Tibial artery (tissue), 4 donors: Measurements from ENCODE around the gene FXR1.
"Not testable (repeated sequence)": the region's sequence is repeated elsewhere in the genome, so short reads cannot be mapped to it uniquely, and the experiment has no call there.

Source experiments
- DNase-seq, 2 donors: peaks; one replicate each; pipeline ENCODE4 v3.0.0-alpha.2; 2019
- H3K27ac ChIP-seq, 2 donors: fragments of 200-600 bp; sonication (generic) in 1 of 2; 1 replicate in 1 of 2; 2 replicates in 1 of 2; pipeline ENCODE4 v1.5.1; 2018 to 2019; ENCODE audit warnings: mild to moderate bottlenecking in 1 of 2
- H3K27me3 ChIP-seq, 2 donors: fragments of 200-600 bp; sonication (generic) in 1 of 2; one replicate each; pipeline versions ENCODE4 v1.5.1 to v1.6.0; 2016 to 2019
- H3K36me3 ChIP-seq, 3 donors: fragments of 200-600 bp; sonication (generic) in 2 of 3; one replicate each; pipeline ENCODE4 v1.5.1; 2016 to 2019; ENCODE audit warnings: mild to moderate bottlenecking in 2 of 3
- H3K4me1 ChIP-seq, 4 donors: fragments of 200-600 bp; sonication (generic) in 2 of 4; 1 replicate in 3 of 4; 2 replicates in 1 of 4; pipeline ENCODE4 v1.5.1; 2016 to 2019
- H3K4me3 ChIP-seq, 2 donors: fragments of 200-600 bp; sonication (generic) in 1 of 2; 1 replicate in 1 of 2; 2 replicates in 1 of 2; pipeline ENCODE4 v1.5.1; 2018 to 2019; ENCODE audit warnings: mild to moderate bottlenecking in 2 of 2
- H3K9me3 ChIP-seq, 3 donors: fragments of 200-600 bp; sonication (generic) in 1 of 3; one replicate each; pipeline ENCODE4 v1.5.1; 2016 to 2019
- CTCF ChIP-seq, 2 experiments: fragments of 200-600 bp in 1 of 2; fragments of 450-650 bp in 1 of 2; IDR thresholded peaks; one replicate each; pipeline ENCODE4 v1.5.1; 2017 to 2019; ENCODE audit warnings: antibody characterized with exemption in 2 of 2, mild to moderate bottlenecking in 1 of 2, moderate library complexity in 1 of 2
- intact Hi-C: fragments of 100-400 bp; cut with DNase I; formaldehyde crosslinking; loops from one replicate; pipeline ENCODE4 v1.15.0; 2023; ENCODE audit warnings: low total_unique reads

FXR1 gene

GRCh38 chr3:180990505-180990904, 78.0 kb downstream of the FXR1 start:
- intact Hi-C loops, result no loop called here
- peaks cover 0 to 27% (median 14%) of the 10 kb centered on the region in 4 donors for H3K4me1 ChIP-seq
- peaks cover 7 to 12% (median 9%) of the 10 kb centered on the region in 3 donors for H3K36me3 ChIP-seq
- peak overlapping the region; percentile 60 to 91 for H3K4me3 ChIP-seq
- H3K9me3 ChIP-seq, result no peaks in the 10 kb centered on the region
- TF ChIP-seq CTCF (IDR thresholded peaks at IDR 0.05), result no peak
- no peaks in the 10 kb centered on the region for H3K27me3 ChIP-seq
- DNase-seq, result no peak
- peak overlapping the region; percentile 73 to 95 for H3K27ac ChIP-seq

- Histone ChIP-seq H3K27me3 (no peaks in the 10 kb centered on the region), H3K36me3 (no peaks in the 10 kb centered on the region), H3K4me3 (no peak overlapping the region), H3K4me1 (no peaks in the 10 kb centered on the region), H3K27ac (no peak overlapping the region), H3K9me3 (peaks cover 0 to 12% (median 8%) of the 10 kb centered on the region in 3 donors)
- intact Hi-C loops, result no loop called here
- DNase-seq, result no peak
- no peak for TF ChIP-seq CTCF (IDR thresholded peaks at IDR 0.05)
Measured at GRCh38 chr3:180996415-180996932, 84.0 kb downstream of the FXR1 start.

GRCh38 chr3:181002331-181002730, 89.9 kb downstream of the FXR1 start:
- H3K27me3 ChIP-seq, intact Hi-C loops, H3K36me3 ChIP-seq, H3K4me3 ChIP-seq, H3K4me1 ChIP-seq, DNase-seq, H3K27ac ChIP-seq: not testable (repeated sequence)
- peaks cover 0 to 17% (median 8%) of the 10 kb centered on the region in 3 donors for H3K9me3 ChIP-seq

GRCh38 chr3:181003469-181003868, 91.0 kb downstream of the FXR1 start:
- DNase-seq, H3K4me1 ChIP-seq, H3K36me3 ChIP-seq, H3K4me3 ChIP-seq, H3K27me3 ChIP-seq, H3K27ac ChIP-seq, intact Hi-C loops: not testable (repeated sequence)
- H3K9me3 ChIP-seq, result peaks cover 0 to 17% (median 8%) of the 10 kb centered on the region in 3 donors

- Histone ChIP-seq H3K4me1 (no peaks in the 10 kb centered on the region), H3K36me3 (no peaks in the 10 kb centered on the region), H3K27ac (no peak overlapping the region), H3K4me3 (no peak overlapping the region), H3K27me3 (no peaks in the 10 kb centered on the region), H3K9me3 (peaks cover 0 to 5% (median 0%) of the 10 kb centered on the region in 3 donors)
- DNase-seq, result no peak
- no peak for TF ChIP-seq CTCF (IDR thresholded peaks at IDR 0.05)
- intact Hi-C loops, result no loop called here
Measured at GRCh38 chr3:181006541-181006940, 94.1 kb downstream of the FXR1 start.

- peaks cover 0 to 5% (median 0%) of the 10 kb centered on the region in 3 donors for H3K9me3 ChIP-seq
- H3K36me3 ChIP-seq, result no peaks in the 10 kb centered on the region
- DNase-seq, result no peak
- H3K27ac ChIP-seq, result no peak overlapping the region
- no peaks in the 10 kb centered on the region for H3K27me3 ChIP-seq
- H3K4me1 ChIP-seq, result no peaks in the 10 kb centered on the region
- no peak overlapping the region for H3K4me3 ChIP-seq
- intact Hi-C loops, result no loop called here
- TF ChIP-seq CTCF (IDR thresholded peaks at IDR 0.05), result no peak
Measured at GRCh38 chr3:181007262-181007661, 94.8 kb downstream of the FXR1 start.

- Histone ChIP-seq H3K27me3 (no peaks in the 10 kb centered on the region), H3K36me3 (no peaks in the 10 kb centered on the region), H3K9me3 (no peaks in the 10 kb centered on the region), H3K4me3 (no peak overlapping the region), H3K4me1 (no peaks in the 10 kb centered on the region), H3K27ac (no peak overlapping the region)
- intact Hi-C loops, result no loop called here
- DNase-seq, result no peak
- no peak for TF ChIP-seq CTCF (IDR thresholded peaks at IDR 0.05)
Measured at GRCh38 chr3:181008796-181009195, 96.3 kb downstream of the FXR1 start.
